PC-9 (cell line): ENCODE measurements around the gene ZBTB8B. TPM values are rescaled to one million over a fixed set of nuclear protein-coding genes. Genes with fewer than 3 reads are reported as not detected.
A peak's percentile ranks its signal among the peaks of the same experiment; 100 is the strongest.

ENCODE experiments used
- BruUV-seq: library from RNA; stranded (reverse); fragments of 400-500 nt; replicated peaks from 2 replicates; lab custom pipeline; 2021; lab: Mats Ljungman, UMichigan
- CTCF ChIA-PET: fragments of 300-600 bp; sonication (Branson Sonifier 250); formaldehyde crosslinking; loops from one replicate; lab custom pipeline; 2022; ENCODE audit warnings: antibody characterized with exemption; lab: Charles Lee
- POLR2A ChIA-PET: fragments of 300-600 bp; sonication (Branson Sonifier 250); formaldehyde crosslinking; loops from one replicate; lab custom pipeline; 2022; ENCODE audit warnings: antibody characterized with exemption; ENCODE audit not compliant: unreplicated experiment; lab: Charles Lee
- DNase-seq, 2 experiments: peaks; one replicate each; pipeline versions ENCODE4 v3.0.0 to v3.0.0-alpha.2; 2015 to 2022; ENCODE audit warnings: mixed read lengths in 1 of 2
- H2AFZ ChIP-seq: fragments of 200-600 bp; sonication (generic); 2 replicates; pipeline ENCODE4 v1.8.1; 2017; ENCODE audit warnings: antibody characterized with exemption
- H3F3A ChIP-seq: fragments of 200-600 bp; sonication (generic); 2 replicates; pipeline ENCODE4 v1.8.1; 2017; ENCODE audit warnings: antibody characterized with exemption, mild to moderate bottlenecking, low read depth; ENCODE audit not compliant: insufficient read depth
- H3K27ac ChIP-seq: fragments of 200-600 bp; sonication (generic); 2 replicates; pipeline ENCODE4 v1.6.1; 2016; ENCODE audit warnings: mixed run types
- H3K27me3 ChIP-seq: fragments of 200-600 bp; sonication (generic); 2 replicates; pipeline ENCODE4 v1.6.1; 2016; ENCODE audit warnings: low read depth, mixed run types; ENCODE audit not compliant: insufficient read depth
- H3K36me3 ChIP-seq: fragments of 200-600 bp; sonication (generic); 2 replicates; pipeline ENCODE4 v1.6.1; 2016; ENCODE audit warnings: low read depth, mixed run types
- H3K4me1 ChIP-seq: fragments of 200-600 bp; sonication (generic); replicated peaks from 2 replicates; pipeline ENCODE4 v1.6.1; 2016; ENCODE audit warnings: mixed run types; ENCODE audit not compliant: insufficient read depth
- H3K4me2 ChIP-seq: fragments of 200-600 bp; sonication (generic); 2 replicates; pipeline ENCODE4 v1.6.1; 2017; ENCODE audit warnings: mixed run types
- H3K4me3 ChIP-seq: fragments of 200-600 bp; sonication (generic); 2 replicates; pipeline ENCODE4 v1.6.1; 2016; ENCODE audit warnings: mixed run types
- H3K79me2 ChIP-seq: fragments of 200-600 bp; sonication (generic); 2 replicates; pipeline ENCODE4 v1.6.1; 2017; ENCODE audit warnings: low read depth, mixed run types
- H3K9me2 ChIP-seq: fragments of 200-600 bp; sonication (generic); 2 replicates; pipeline ENCODE4 v1.8.1; 2017; ENCODE audit warnings: mild to moderate bottlenecking; ENCODE audit not compliant: insufficient read depth
- H3K9me3 ChIP-seq: fragments of 200-600 bp; sonication (generic); 2 replicates; pipeline ENCODE4 v1.8.1; 2016; ENCODE audit warnings: low read depth; ENCODE audit not compliant: insufficient read depth
- H4K20me1 ChIP-seq: fragments of 200-600 bp; sonication (generic); 2 replicates; pipeline ENCODE4 v1.8.1; 2017; ENCODE audit not compliant: insufficient read depth
- CTCF ChIP-seq: fragments of 200-600 bp; sonication (generic); conservative IDR thresholded peaks from 2 replicates; pipeline ENCODE4 v1.6.1; 2017; ENCODE audit warnings: mixed run types, antibody characterized with exemption, mild to moderate bottlenecking, moderate library complexity
- EZH2 ChIP-seq: fragments of 200-600 bp; sonication (generic); IDR thresholded peaks from 2 replicates; pipeline ENCODE4 v1.8.0; 2017; ENCODE audit warnings: antibody characterized with exemption, low read depth
- intact Hi-C: fragments of 100-400 bp; cut with micrococcal nuclease; formaldehyde crosslinking; loops from one replicate; pipeline ENCODE4 v1.10.0; 2022; ENCODE audit not compliant: unreplicated experiment
- total RNA-seq: library from RNA; stranded (reverse); gene quantifications from 2 replicates; pipeline ENCODE4 v1.2.3, GENCODE V29; 2021

The ZBTB8B gene
- total RNA-seq, 1 experiment from 2014 or later = 0.09 TPM

- Histone ChIP-seq H2AFZ (0 out of 2 replicates have a peak overlapping the region, but pooled peaks have one; percentile 3), H3K4me1 (peaks cover 25% of the 10 kb centered on the region), H3K9me2 (no peaks in the 10 kb centered on the region), H3K9me3 (no peaks in the 10 kb centered on the region), H3K27ac (peak overlapping the region; percentile 54), H3F3A (peaks cover 21% of the 10 kb centered on the region), H3K27me3 (peaks cover 10% of the 10 kb centered on the region; the same call in 1 of the 2 replicates), H4K20me1 (no peaks in the 10 kb centered on the region), H3K36me3 (no peaks in the 10 kb centered on the region), H3K4me3 (peak overlapping the region; percentile 13; the same call in 1 of the 2 replicates), H3K79me2 (no peaks in the 10 kb centered on the region), H3K4me2 (peak overlapping the region; percentile 67)
- ChIA-PET CTCF (no interaction called here), POLR2A (interaction anchor here (0.7 kb wide), 1 partner anchor 69 kb away, joined by 3 read pairs; no protein-coding TSS in a partner anchor)
- intact Hi-C loops = no loop called here
- TF ChIP-seq EZH2 (no peak), CTCF (no peak)
- peak; percentile 12 to 45 for DNase-seq
- BruUV-seq = no TSS peak
Observed at GRCh38 chr1:32486463-32487113, 21.7 kb downstream of the ZBTB8B start.

- intact Hi-C loops = no loop called here
- H3K4me3 ChIP-seq = peak overlapping the region; percentile 13; the same call in 1 of the 2 replicates
- peak in 1 of 2 experiments; percentile 66 for DNase-seq
- TF ChIP-seq CTCF (no peak; the same call in 1 of the 2 replicates), EZH2 (no peak)
- peak overlapping the region; percentile 67 for H3K4me2 ChIP-seq
- H4K20me1 ChIP-seq = no peaks in the 10 kb centered on the region
- BruUV-seq = no TSS peak
- no peak overlapping the region for H2AFZ ChIP-seq
- no peaks in the 10 kb centered on the region for H3K36me3 ChIP-seq
- no peaks in the 10 kb centered on the region for H3K9me3 ChIP-seq
- CTCF ChIA-PET = interaction anchor here (0.6 kb wide), 1 partner anchor 34 kb away, joined by 4 read pairs; no protein-coding TSS in a partner anchor
- no peaks in the 10 kb centered on the region for H3K79me2 ChIP-seq
- H3K27ac ChIP-seq = peak overlapping the region; percentile 54
- H3F3A ChIP-seq = peaks cover 21% of the 10 kb centered on the region
- POLR2A ChIA-PET = interaction anchor here (0.6 to 0.7 kb wide), 2 partner anchors 31 to 68 kb away, joined by 3 read pairs; no protein-coding TSS in a partner anchor
- no peaks in the 10 kb centered on the region for H3K9me2 ChIP-seq
- H3K27me3 ChIP-seq = peaks cover 7% of the 10 kb centered on the region; the same call in 1 of the 2 replicates
- H3K4me1 ChIP-seq = peaks cover 25% of the 10 kb centered on the region
Observed at GRCh38 chr1:32487182-32487581, 22.3 kb downstream of the ZBTB8B start.

- intact Hi-C loops = no loop called here
- Histone ChIP-seq H4K20me1 (no peaks in the 10 kb centered on the region), H3K4me3 (no peak overlapping the region), H3K79me2 (no peaks in the 10 kb centered on the region), H3K4me2 (no peak overlapping the region), H3K9me3 (no peaks in the 10 kb centered on the region), H3K36me3 (no peaks in the 10 kb centered on the region), H3K4me1 (peaks cover 25% of the 10 kb centered on the region), H3F3A (peaks cover 21% of the 10 kb centered on the region), H3K9me2 (no peaks in the 10 kb centered on the region), H3K27me3 (0 out of 2 replicates have a peak, but pooled peaks cover 7% of the 10 kb centered on the region), H2AFZ (no peak overlapping the region), H3K27ac (no peak overlapping the region)
- POLR2A ChIA-PET = no interaction called here
- BruUV-seq = no TSS peak
- CTCF ChIA-PET = no interaction called here
- TF ChIP-seq EZH2 (no peak), CTCF (no peak)
- DNase-seq = no peak
Observed at GRCh38 chr1:32489774-32490454, 25.0 kb downstream of the ZBTB8B start.
